HG03520 (cell line): Measurements from ENCODE around the gene ZC2HC1C.

Experiments used
- ATAC-seq: cut with Tn5 transposase; IDR thresholded peaks from one replicate; pipeline ENCODE4 v1.9.1; 2021; ENCODE audit warnings: mild to moderate bottlenecking, moderate library complexity; ENCODE audit not compliant: unreplicated experiment

Gene ZC2HC1C, protein sequence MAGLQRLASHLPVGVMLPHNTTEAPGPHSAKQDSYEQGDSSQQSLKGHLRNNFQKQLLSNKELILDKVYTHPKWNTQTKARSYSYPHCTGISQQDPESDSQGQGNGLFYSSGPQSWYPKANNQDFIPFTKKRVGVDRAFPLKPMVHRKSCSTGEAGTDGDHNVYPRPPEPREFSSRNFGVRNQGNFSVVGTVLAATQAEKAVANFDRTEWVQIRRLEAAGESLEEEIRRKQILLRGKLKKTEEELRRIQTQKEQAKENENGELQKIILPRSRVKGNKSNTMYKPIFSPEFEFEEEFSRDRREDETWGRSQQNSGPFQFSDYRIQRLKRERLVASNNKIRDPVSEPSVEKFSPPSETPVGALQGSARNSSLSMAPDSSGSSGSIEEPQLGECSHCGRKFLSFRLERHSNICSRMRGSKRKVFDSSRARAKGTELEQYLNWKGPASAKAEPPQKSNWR

DNA sequence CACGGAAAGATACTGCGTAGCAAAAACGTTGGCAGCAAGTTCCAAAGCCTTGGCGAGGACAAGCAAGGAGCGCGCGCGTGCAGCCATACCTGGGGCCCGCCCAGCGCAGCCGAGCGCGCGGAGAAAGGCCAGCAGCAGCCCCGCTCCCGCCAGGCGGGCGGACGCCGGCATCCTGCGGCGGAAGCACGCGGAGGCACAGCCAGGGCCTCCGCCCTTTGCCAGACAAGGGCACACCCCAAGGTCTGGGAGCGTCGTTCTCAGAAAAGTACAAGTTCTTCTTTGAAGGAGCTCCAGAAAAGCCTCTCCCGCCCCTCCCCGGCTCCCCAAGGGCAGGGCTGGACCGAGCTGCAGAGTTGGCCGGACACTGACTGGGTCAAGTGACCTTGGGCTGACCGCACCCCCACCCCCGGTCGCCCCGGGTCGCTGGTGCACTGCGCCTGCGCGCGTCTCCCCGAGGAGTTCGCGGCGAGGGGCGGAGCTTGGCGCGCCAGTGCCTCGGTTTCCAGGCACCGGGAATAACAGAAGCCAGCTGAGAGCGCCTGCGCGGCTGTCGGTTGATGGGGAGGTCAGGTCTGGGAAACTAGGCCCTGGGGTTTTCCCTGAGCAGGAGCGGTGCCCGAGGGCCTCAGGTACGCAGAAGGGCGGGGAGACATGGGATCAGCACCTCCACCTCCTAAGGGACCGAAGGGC is at the start of gene ZC2HC1C:
Gene ZC2HC1C, plus strand, starts transcription at position 521 of the 690 bp plus-strand sequence. CDS start 933 bp downstream, outside the sequence.
- ATAC-seq = peak; percentile 50

DNA sequence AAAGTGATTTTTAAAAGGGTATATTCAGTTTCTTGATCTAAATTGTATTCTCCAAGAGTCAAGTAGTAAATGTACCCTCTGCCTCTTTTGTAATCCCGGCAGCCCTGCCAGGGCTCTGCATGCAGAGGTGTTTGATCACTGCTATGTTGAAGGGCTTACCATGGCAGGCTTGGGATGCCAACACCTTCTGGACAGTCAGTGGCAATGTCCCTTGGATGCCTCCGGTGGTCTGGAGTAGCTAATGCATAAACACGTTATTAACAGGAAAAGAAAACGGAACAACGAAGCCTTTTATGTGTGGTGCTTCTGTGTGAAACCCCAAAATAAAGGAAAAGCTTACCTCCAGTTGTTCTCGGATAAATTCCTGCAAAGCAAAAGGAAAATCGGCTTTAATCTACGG is 46.8 kb upstream of the ZC2HC1C start:
- no peak for ATAC-seq

DNA sequence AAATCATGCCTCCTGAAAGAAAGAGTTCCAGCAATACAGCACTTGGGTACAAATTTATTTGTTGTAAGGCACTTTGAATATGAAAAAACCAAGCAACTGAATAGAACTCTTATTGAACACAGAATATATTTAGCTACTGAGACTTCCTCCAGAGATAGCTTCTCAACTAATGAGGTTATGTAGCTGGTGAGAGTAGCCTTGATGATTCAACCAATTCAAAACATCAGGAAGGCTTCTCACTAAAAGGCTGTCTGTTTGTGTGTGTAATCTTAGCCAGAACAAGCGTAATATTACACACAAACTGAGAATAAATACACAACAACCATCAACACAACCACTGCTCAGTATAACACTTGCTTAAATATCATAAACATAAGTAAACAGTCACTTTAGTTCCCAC is 46.3 kb upstream of the ZC2HC1C start:
- no peak for ATAC-seq

DNA sequence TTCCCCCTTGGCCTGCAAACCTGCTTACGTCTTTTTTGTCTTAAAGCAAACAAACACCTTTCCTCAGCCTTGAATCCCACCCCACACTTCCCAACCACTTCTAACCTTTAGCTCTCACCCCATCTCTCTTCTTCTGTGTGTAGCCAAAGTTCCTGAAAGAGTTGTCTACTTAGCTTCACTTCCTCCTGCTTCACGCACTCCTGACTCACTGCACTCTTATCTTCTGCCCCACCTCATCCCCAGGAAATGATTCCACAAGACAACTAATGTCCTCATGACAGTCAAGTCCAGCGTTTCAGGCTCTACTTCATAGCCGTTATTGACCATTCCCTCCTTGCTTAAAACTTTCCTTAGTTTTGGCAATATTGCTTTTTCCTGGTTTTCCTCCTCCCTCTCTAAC is 44.4 kb upstream of the ZC2HC1C start:
- ATAC-seq = no peak

DNA sequence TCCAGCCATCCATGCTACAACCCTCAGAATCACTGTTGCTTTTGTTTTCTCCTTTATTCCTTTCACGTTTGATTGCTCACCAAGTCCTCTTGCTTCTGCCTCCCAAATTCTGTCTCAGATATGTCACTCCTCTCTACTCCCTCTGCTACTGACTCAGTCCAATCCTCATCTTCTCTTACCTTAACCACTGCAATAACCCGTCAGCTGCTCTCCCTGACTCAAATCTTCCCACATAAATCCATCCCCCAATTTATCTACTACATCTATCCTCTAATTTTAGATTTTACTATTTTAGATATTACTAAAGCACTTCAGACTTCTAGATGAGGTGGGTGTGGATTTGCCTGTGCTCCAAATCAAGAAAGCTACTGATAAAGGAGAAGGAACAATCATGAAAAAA is 43.6 kb upstream of the ZC2HC1C start:
- no peak for ATAC-seq

DNA sequence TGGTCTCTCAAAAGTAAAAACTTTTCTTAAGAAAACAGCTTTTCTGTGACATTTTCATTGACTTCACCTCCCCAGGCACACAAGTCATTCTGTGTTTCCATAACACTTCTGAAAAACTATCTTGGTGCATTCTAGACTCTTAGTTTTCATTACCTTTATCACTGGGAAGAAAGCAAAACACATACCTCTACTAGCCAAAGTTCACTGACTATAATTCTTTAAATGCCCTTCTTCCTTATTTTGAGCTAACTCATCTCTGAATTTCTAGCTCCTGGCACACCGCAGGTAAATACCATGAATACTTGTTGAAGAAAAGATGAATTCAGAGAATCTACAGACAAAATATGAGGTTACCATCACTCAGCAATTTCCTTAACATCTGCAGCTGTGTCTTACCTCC is 39.3 kb upstream of the ZC2HC1C start:
- no peak for ATAC-seq

DNA sequence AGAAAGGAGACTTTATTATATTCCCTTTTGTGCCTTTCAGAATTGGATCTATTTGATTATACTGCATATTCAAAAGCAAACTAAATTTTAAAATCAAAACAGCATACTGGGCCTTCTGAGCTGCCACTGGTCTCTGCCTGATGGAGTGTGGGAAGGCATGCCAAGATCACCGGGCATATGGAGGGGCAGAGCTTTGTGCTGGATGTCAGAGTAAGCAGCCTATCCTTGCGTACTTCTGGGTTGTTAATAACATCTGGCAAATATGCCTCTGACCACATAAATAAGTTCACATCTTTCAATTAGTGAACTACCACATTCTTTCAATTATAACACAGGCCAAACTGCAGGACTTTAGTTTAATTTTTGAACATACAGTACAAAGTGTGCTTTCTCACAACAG is 36.5 kb upstream of the ZC2HC1C start:
- no peak for ATAC-seq

DNA sequence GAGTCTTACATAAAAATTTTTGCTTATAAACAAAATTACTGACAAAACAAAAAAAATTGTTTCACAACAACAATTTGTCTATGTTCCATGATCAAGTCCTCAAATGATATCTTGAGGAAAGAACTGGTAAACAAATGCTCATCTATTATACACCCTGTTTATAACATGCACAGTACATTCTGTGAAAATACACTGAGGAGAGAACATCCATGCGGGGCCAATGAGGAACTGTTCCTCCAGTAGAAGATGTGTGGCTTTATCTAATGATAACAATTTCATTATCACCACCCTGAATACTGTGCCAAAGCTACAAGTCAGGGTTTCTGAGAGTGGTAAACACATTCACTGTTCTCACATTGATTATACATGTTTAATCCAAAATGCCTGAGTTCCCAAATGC is 28.9 kb upstream of the ZC2HC1C start:
- no peak for ATAC-seq

DNA sequence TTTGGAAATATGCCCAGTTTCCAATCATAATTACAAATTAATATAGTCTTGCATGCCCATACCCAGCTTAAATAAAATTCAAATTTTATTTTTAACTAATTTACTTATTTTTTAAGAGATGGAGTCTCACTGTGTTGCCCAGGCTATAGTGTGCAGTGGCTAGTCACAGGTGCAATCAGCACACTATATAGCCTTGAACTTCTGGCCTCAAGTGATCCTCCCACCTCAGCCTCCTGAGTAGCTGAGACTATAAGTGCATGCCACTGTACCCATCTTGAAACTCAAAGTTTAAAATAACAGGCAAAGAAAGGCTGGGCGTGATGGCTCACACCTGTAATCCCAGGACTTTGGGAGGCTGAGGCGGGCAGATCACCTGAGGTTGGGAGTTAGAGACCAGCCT is 28.5 kb upstream of the ZC2HC1C start:
- no peak for ATAC-seq

DNA sequence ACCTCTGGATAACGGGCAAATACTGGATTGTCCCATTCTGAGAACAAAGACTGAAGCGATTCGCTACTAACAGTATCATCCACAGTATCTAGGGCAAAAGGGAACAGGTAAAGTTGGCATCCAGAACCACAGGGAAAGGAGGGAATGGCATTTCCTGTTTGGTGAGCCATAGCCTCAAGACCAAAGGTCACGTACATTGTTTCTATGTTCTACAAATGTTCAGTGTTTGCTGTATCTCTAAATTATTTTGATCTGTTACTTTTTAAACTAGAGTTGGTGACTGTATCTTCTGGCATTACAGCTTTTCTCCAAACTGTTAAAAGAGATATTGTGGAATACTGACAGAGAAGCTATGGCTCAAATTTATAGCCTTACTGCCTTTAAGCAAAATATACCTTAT is 27.8 kb upstream of the ZC2HC1C start:
- no peak for ATAC-seq

DNA sequence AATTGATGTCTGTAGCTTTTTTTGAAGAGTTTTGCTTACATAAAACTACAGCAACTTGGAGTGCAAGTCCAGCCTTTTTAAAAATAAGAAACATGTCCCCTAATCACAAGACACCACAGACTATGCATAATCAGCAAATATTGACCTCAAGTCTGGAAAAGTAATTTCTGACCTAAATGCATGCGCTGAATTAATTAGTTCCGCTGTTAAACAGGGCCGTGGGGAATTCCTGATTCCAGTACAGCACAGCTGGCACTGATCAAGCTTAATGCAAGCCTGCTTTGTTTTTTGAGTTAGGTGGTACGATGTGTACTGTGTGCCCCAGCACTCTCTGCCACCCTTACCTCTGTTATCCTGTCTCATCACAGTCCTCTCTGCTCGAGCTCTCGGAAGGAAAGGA is 27.4 kb upstream of the ZC2HC1C start:
- ATAC-seq = no peak

DNA sequence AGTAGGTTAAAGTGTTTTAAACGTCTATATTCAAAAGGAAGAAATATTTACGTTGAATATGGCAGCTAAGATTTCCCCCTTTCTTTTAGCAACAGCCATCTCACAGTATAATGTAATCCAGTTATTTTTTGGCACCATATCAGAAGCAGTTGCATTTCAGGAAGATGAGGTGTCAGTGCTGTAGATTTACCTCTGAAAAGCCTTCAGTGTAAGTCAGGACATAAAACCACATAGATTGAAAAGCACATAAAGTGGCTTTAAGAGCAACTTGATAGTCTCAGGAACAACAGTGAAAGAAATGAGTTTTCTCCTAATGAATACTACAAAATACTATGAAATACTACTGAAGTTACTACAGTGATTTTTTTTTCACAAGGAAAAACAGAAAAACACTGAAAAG is 25.1 kb upstream of the ZC2HC1C start:
- no peak for ATAC-seq

DNA sequence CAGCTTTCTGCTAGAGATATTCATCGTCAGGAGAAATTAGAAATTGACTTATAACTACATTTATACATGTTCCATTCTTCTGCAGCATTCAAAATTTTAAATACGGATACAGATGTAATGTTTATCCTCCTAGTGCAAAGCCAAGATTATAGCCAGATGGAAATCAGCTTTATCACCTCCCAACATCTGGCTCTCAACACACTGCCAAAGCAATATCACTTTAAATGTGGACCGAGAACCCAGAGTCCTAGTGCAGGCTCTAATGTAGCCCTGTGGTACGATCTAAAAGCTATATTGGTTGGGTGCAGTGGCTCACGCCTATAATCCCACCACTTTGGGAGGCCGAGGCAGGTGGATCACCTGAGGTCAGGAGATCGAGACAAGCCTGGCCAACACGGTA is 24.7 kb upstream of the ZC2HC1C start:
- ATAC-seq = no peak

DNA sequence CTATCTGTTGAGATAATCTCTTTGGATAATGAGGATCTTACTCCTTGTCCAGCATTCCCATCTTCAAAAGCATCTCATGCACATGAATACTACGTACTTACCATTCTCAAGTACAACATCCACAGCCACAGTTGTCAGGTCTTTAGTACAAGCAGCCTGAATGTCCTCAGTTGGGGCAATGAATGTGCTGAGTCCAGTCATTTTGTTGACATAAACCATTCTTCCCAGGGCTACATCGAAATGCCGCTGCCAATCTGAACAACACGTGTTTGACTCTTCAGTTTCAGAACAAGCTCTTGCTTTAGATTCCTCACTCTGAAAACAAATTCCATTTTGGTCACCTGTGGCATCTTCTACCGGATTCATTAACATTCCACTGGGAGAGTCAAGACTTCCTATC is 23.2 kb upstream of the ZC2HC1C start:
- ATAC-seq = no peak

DNA sequence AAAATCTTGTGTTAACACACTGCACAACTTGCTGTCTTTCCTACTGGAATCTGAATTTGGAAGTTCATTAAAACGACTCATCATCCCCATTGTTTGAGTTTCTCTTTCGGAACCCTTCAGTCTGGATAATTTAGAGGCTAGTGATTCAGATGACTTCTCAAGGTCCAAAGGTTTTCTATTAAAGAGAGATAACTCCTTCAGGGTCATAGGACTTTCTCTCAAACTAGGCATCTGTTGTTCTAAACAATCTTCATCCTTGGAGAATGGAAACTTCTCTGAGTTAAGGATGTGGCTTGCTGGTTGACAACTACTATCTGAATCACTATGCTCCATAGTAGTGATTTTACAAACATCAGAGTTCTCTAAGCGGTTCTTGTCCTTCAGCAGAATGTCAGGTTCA is 22.5 kb upstream of the ZC2HC1C start:
- ATAC-seq = no peak

DNA sequence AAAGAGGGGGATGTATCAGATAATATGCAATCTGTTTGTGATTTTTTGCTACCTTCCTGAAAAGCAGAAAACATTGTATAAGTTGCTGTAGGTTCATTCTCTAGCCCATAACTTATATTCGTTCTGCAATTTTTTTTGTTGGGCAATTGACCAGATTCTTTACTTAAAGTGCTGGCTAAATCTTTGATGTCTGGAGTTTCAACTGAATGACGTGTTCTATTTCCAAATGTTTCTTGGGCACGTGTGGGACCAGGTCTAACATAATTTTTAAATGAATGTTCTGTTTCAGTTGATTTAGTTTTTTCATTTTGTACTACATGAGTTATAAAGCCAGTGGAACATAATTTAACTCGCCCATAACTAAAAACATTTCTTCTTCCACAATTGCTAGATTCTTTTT is 21.9 kb upstream of the ZC2HC1C start:
- no peak for ATAC-seq

DNA sequence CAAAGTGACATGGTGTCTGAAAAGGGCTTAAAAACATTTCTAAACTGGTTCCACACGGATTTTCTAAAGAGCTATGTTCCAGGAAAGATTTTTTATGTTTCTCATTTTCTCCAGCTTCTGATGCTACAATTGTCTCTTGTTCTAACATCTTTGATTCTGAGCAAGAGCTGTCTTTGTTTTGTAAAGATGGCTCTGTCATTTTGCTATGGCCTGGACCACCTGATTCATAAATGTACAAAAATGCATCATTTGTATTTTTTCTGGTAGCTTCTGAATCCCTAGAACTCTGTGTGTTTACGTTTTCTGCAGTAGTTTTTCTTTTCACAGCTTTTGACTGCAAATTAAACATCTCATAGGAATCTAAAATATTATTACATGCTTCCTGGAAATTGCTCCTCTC is 21.3 kb upstream of the ZC2HC1C start:
- ATAC-seq = no peak

DNA sequence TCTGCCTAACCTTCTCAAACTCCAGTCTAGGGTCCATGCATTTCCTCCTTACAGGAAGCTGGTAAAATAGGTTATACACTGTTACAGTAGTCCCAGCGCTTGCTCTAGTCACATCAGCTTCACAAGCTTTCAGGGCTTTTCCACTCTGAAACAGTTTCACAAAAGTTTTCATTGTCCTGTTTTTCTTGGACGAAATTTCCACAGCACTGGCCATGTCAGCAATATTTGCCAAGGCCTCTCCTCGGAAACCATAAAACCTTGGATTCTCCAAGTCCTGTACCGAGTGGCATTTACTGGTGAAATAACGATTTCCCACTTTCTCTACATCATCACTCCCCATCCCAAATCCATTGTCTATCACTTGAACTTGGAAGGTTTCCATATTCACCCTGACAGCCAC is 20.3 kb upstream of the ZC2HC1C start:
- ATAC-seq = no peak

DNA sequence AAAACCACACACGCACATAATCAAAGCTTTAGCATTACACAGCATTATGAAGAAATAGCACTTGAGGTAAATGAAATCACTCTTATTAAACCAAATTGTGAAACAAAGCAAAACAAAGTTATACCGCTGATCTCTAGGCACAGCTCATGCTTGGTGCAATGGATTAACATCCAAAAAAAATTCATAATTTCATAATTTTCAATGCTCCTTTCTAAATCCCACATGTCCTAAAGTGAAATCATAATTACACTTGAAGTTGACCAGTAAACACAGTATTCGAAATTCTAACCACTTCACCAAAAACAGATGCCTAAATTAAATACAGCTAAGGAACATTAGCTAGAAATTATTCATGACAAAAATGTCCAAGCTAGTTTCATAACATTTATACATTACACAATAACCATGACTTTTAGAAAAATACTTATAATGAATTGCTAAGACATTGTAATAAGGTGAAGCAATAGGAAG is 19.7 kb upstream of the ZC2HC1C start:
- ATAC-seq = no peak

DNA sequence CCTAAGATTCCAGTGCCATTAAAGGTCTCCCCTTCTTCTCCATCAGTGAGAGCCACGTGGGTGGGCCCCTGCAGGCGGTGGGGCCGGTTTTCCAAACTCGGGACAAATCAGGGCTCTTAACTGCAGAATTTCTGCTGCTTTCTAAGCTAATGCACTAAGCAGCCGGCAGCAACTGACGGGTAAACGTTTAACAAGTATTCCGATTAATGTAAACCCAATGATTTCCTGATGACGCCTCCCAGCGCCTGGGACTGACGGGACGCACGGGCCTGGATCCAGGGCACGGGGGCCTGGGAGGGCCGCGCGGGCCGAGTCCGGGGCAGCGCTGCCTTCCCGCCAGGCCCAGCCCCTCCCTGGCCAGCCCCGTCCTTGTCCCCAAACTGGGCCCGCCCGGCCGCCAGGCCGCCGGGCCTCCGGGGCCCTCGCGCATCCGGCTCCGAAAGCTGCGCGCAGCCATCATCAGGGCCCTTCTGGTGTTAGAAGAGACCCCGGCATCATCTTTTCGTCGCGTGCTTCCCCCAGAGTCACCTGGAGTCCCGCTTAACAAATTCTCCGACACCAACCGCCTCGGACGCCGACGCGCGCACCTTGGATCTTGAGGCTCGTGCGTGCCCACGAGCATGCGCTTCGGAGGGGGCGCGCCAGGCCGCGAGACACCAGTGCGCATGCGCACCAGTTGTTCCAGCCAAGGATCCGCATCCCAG is 18.4 kb upstream of the ZC2HC1C start, which contains the start of gene MLH3:
Gene MLH3, minus strand, starts transcription at position 616 of the 704 bp plus-strand sequence. CDS start 1,812 bp downstream, outside the sequence.
- ATAC-seq = peak; percentile 76

DNA sequence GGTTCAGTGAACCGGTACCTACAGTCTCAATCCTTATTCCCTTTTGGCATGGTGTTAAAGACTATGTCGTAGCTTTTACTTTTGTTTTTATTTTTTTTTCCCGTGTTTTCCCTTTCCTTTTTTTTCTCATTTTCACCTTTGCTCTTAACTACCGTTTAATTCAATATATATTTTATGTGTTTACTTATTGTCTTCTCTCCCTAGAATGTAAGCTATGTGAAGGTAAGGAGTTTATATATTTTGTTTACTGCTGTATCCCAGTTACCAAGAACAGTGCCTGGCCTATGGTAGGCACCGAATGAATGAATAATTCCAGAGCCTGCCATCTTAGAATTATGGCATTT is 17.9 kb upstream of the ZC2HC1C start:
- ATAC-seq = no peak
